Measurements from ENCODE around the gene PHLPP1. TPM values are rescaled to one million over a fixed set of nuclear protein-coding genes. Genes with fewer than 3 reads are reported as not detected.

The PHLPP1 gene
- total RNA-seq, 1 experiment from 2014 or later: 14.1 TPM

GRCh38 chr18:62925031-62925688 is 209.8 kb downstream of the PHLPP1 start:
- Histone ChIP-seq H3K79me2 (ENCODE audit: low read length) (no peaks in the 10 kb centered on the region), H3F3A (ENCODE audit: low read length, unreplicated experiment) (no peaks in the 10 kb centered on the region), H3K9me2 (replicated peaks; ENCODE audit: low read length) (no peaks in the 10 kb centered on the region), H3K4me2 (ENCODE audit: low read length) (peak overlapping the region; percentile 81), H3K4me1 (ENCODE audit: insufficient read depth, low read length) (peaks cover 34% of the 10 kb centered on the region), H3K4me3 (ENCODE audit: low read length) (peak overlapping the region; percentile 41; the same call in 1 of the 2 replicates), H4K20me1 (ENCODE audit: low read length) (no peaks in the 10 kb centered on the region), H3K9ac (ENCODE audit: low read length) (peak overlapping the region; percentile 58), H3K27me3 (ENCODE audit: low read length) (no peaks in the 10 kb centered on the region), H3K9me3 (ENCODE audit: low read length) (no peaks in the 10 kb centered on the region), H3K36me3 (ENCODE audit: low read depth, low read length) (0 out of 2 replicates have a peak, but pooled peaks cover 1% of the 10 kb centered on the region), H2AFZ (ENCODE audit: low read length) (no peak overlapping the region), H3K27ac (ENCODE audit: low read length) (peak overlapping the region; percentile 84)
- ChIA-PET POLR2A (ENCODE audit: unreplicated experiment) (interaction anchor here (0.5 to 0.6 kb wide), 2 partner anchors 33 to 512 kb away, joined by 4 to 10 read pairs; no protein-coding TSS in a partner anchor), CTCF (interaction anchor here (0.6 kb wide), 1 partner anchor 208 kb away, joined by 3 read pairs; no protein-coding TSS in a partner anchor)
- ATAC-seq (peak; percentile 95), DNase-seq (peak; percentile 88)
- TF ChIP-seq EZH2phosphoT487 (IDR thresholded peaks at IDR 0.05; ENCODE audit: borderline replicate concordance, low read length) (no peak), CTCF (conservative IDR thresholded peaks at IDR 0.05; ENCODE audit: low read depth, low read length) (no peak), EZH2 (IDR thresholded peaks at IDR 0.05; ENCODE audit: low read length, unreplicated experiment) (no peak)
- intact Hi-C loops (cut with micrococcal nuclease): loop anchor here (1.0 kb wide), 1 partner anchor 210 kb away; the partner anchor contains the start of gene PHLPP1
- BruUV-seq (replicated peaks): no TSS peak

- Histone ChIP-seq H3K79me2 (ENCODE audit: low read length) (no peaks in the 10 kb centered on the region), H3K4me1 (ENCODE audit: insufficient read depth, low read length) (peaks cover 26% of the 10 kb centered on the region), H4K20me1 (ENCODE audit: low read length) (no peaks in the 10 kb centered on the region), H3K9ac (ENCODE audit: low read length) (no peak overlapping the region), H3K27ac (ENCODE audit: low read length) (no peak overlapping the region), H3K9me3 (ENCODE audit: low read length) (no peaks in the 10 kb centered on the region), H2AFZ (ENCODE audit: low read length) (no peak overlapping the region), H3K9me2 (replicated peaks; ENCODE audit: low read length) (no peaks in the 10 kb centered on the region), H3K27me3 (ENCODE audit: low read length) (no peaks in the 10 kb centered on the region), H3K36me3 (ENCODE audit: low read depth, low read length) (no peaks in the 10 kb centered on the region), H3K4me2 (ENCODE audit: low read length) (no peak overlapping the region), H3F3A (ENCODE audit: low read length, unreplicated experiment) (no peaks in the 10 kb centered on the region), H3K4me3 (ENCODE audit: low read length) (no peak overlapping the region)
- ChIA-PET CTCF (no interaction called here), POLR2A (ENCODE audit: unreplicated experiment) (no interaction called here)
- no peak for TF ChIP-seq EZH2 (IDR thresholded peaks at IDR 0.05; ENCODE audit: low read length, unreplicated experiment)
- no peak for TF ChIP-seq CTCF (conservative IDR thresholded peaks at IDR 0.05; ENCODE audit: low read depth, low read length)
- no peak for ATAC-seq
- no peak for DNase-seq
- intact Hi-C loops (cut with micrococcal nuclease): no loop called here
- no TSS peak for BruUV-seq (replicated peaks)
These were observed 213.0 kb downstream of the PHLPP1 start for GRCh38 chr18:62928326-62928725.

GRCh38 chr18:62933261-62933887 is 218.0 kb downstream of the PHLPP1 start:
- Histone ChIP-seq H3K4me1 (ENCODE audit: insufficient read depth, low read length) (peaks cover 43% of the 10 kb centered on the region), H4K20me1 (ENCODE audit: low read length) (no peaks in the 10 kb centered on the region), H3F3A (ENCODE audit: low read length, unreplicated experiment) (no peaks in the 10 kb centered on the region), H2AFZ (ENCODE audit: low read length) (no peak overlapping the region), H3K36me3 (ENCODE audit: low read depth, low read length) (no peaks in the 10 kb centered on the region), H3K9me3 (ENCODE audit: low read length) (no peaks in the 10 kb centered on the region), H3K27ac (ENCODE audit: low read length) (no peak overlapping the region), H3K27me3 (ENCODE audit: low read length) (no peaks in the 10 kb centered on the region), H3K4me3 (ENCODE audit: low read length) (no peak overlapping the region), H3K9ac (ENCODE audit: low read length) (no peak overlapping the region), H3K79me2 (ENCODE audit: low read length) (no peaks in the 10 kb centered on the region), H3K9me2 (replicated peaks; ENCODE audit: low read length) (no peaks in the 10 kb centered on the region), H3K4me2 (ENCODE audit: low read length) (no peak overlapping the region; the same call in 1 of the 2 replicates)
- intact Hi-C loops (cut with micrococcal nuclease): no loop called here
- DNase-seq (peak; percentile 19), ATAC-seq (no peak)
- ChIA-PET POLR2A (ENCODE audit: unreplicated experiment) (no interaction called here), CTCF (no interaction called here)
- no peak for TF ChIP-seq EZH2phosphoT487 (IDR thresholded peaks at IDR 0.05; ENCODE audit: borderline replicate concordance, low read length)
- no peak for TF ChIP-seq CTCF (conservative IDR thresholded peaks at IDR 0.05; ENCODE audit: low read depth, low read length)
- TF ChIP-seq EZH2 (IDR thresholded peaks at IDR 0.05; ENCODE audit: low read length, unreplicated experiment): no peak
- BruUV-seq (replicated peaks): no TSS peak

Data from PC-3 (cell line).